NB4 (cell line): ENCODE measurements around the gene EPN2.

ENCODE experiments used
- DNase-seq: peaks from one replicate; pipeline ENCODE4 v3.0.0; 2010; ENCODE audit warnings: low read depth
- H3K4me3 ChIP-seq: one replicate; pipeline ENCODE4 v1.5.1; 2011; ENCODE audit warnings: mild to moderate bottlenecking, low read depth, low read length, moderate library complexity
- CTCF ChIP-seq: IDR thresholded peaks from one replicate; pipeline ENCODE4 v1.5.1; 2012; ENCODE audit warnings: low read depth, low read length
- MAX ChIP-seq: IDR thresholded peaks from 2 replicates; pipeline ENCODE4 v1.6.1; 2011; ENCODE audit warnings: low read depth, low read length
- MYC ChIP-seq: IDR thresholded peaks from 2 replicates; pipeline ENCODE4 v1.6.1; 2011; ENCODE audit warnings: low read depth, low read length
- POLR2A ChIP-seq: IDR thresholded peaks from 2 replicates; pipeline ENCODE4 v1.6.1; 2011; ENCODE audit warnings: mild to moderate bottlenecking; ENCODE audit not compliant: insufficient read length; ENCODE audit errors: extremely low read depth

Gene EPN2

GRCh38 chr17:19345067-19345460 lies 107.9 kb downstream of the EPN2 start:
- TF ChIP-seq MYC (no peak), POLR2A (no peak), CTCF (no peak), MAX (no peak)
- no peak overlapping the region for H3K4me3 ChIP-seq
- DNase-seq = no peak

GRCh38 chr17:19345486-19346350 lies 108.6 kb downstream of the EPN2 start:
- TF ChIP-seq POLR2A (no peak), MYC (no peak), MAX (no peak), CTCF (no peak)
- no peak for DNase-seq
- no peak overlapping the region for H3K4me3 ChIP-seq

GRCh38 chr17:19346351-19347255 lies 109.4 kb downstream of the EPN2 start:
- TF ChIP-seq MYC (no peak), MAX (no peak), CTCF (no peak), POLR2A (no peak)
- no peak overlapping the region for H3K4me3 ChIP-seq
- peak; percentile 92 for DNase-seq

GRCh38 chr17:19347323-19348080 lies 110.3 kb downstream of the EPN2 start:
- no peak for DNase-seq
- no peak overlapping the region for H3K4me3 ChIP-seq
- TF ChIP-seq CTCF (no peak), POLR2A (no peak), MAX (no peak), MYC (no peak)

- TF ChIP-seq CTCF (no peak), MAX (no peak), MYC (no peak), POLR2A (no peak)
- no peak for DNase-seq
- H3K4me3 ChIP-seq = no peak overlapping the region
Observed at GRCh38 chr17:19348081-19348650, 111.0 kb downstream of the EPN2 start.
